Prostate gland (tissue), 2 donors: ENCODE data around the gene SGCA.

Experiments used
- POLR2A ChIP-seq: fragments of 450-650 bp; IDR thresholded peaks from one replicate; pipeline ENCODE4 v1.6.1; 2016; ENCODE audit warnings: antibody characterized with exemption, mild to moderate bottlenecking
- POLR2AphosphoS5 ChIP-seq: sonication (generic); formaldehyde crosslinking; IDR thresholded peaks from one replicate; pipeline ENCODE4 v1.6.1; 2017; ENCODE audit warnings: antibody characterized with exemption
- TF ChIP-seq, protein P1 (sequence below), 4 experiments: fragments of 200-600 bp in 2 of 4; fragments of 450-650 bp in 2 of 4; sonication (generic) in 2 of 4; IDR thresholded peaks; 1 replicate in 3 of 4; 2 replicates in 1 of 4; pipeline ENCODE4 v1.5.1; 2016 to 2019; ENCODE audit warnings: antibody characterized with exemption in 4 of 4, mild to moderate bottlenecking in 2 of 4, moderate library complexity in 2 of 4

DNA sequence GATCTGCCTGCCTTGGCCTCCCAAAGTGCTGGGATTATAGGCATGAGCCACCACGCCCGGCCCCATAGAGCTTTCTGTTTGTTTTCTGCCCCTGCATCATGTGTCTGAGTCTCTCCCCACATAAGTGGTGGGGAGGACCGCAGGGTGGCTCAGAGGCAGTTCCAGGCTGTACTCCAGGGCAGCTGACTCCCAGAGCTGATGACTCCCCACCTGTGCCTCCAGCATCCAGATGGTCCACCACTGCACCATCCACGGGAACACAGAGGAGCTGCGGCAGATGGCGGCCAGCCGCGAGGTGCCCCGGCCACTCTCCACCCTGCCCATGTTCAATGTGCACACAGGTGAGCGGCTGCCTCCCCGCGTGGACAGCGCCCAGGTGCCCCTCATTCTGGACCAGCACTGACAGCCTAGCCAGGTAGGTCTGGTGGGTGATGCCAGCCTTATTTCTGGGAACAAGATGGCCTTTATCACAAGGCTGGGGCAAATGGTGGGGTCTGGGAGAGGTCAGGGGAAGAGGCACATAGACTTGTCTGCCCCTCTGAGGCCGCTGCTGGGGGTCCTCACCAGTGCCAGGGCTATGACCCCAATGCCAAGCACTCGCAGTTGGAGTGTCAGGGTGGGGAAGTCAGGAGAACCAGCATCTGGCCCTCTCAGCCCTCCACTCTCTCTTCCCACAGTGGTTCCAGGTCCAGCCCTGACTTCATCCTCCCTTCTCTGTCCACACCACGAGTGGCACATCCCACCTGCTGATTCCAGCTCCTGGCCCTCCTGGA lies 9.4 kb downstream of the SGCA start:
- TF ChIP-seq, protein P1, sequence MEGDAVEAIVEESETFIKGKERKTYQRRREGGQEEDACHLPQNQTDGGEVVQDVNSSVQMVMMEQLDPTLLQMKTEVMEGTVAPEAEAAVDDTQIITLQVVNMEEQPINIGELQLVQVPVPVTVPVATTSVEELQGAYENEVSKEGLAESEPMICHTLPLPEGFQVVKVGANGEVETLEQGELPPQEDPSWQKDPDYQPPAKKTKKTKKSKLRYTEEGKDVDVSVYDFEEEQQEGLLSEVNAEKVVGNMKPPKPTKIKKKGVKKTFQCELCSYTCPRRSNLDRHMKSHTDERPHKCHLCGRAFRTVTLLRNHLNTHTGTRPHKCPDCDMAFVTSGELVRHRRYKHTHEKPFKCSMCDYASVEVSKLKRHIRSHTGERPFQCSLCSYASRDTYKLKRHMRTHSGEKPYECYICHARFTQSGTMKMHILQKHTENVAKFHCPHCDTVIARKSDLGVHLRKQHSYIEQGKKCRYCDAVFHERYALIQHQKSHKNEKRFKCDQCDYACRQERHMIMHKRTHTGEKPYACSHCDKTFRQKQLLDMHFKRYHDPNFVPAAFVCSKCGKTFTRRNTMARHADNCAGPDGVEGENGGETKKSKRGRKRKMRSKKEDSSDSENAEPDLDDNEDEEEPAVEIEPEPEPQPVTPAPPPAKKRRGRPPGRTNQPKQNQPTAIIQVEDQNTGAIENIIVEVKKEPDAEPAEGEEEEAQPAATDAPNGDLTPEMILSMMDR (IDR thresholded peaks at IDR 0.05), result no peak
- TF ChIP-seq POLR2A (no peak), POLR2AphosphoS5 (no peak)
